Measurements from ENCODE around the gene DNALI1.

DNALI1 gene

GRCh38 chr1:37609002-37609401, 52.3 kb downstream of the DNALI1 start:
- no peak overlapping the region for H3K4me3 ChIP-seq (replicated peaks; ENCODE audit: low read depth, low read length)
- no peak for TF ChIP-seq CTCF (IDR thresholded peaks at IDR 0.05; ENCODE audit: low read length, missing control alignments)
- DNase-seq (ENCODE audit: low read depth): no peak

DNA sequence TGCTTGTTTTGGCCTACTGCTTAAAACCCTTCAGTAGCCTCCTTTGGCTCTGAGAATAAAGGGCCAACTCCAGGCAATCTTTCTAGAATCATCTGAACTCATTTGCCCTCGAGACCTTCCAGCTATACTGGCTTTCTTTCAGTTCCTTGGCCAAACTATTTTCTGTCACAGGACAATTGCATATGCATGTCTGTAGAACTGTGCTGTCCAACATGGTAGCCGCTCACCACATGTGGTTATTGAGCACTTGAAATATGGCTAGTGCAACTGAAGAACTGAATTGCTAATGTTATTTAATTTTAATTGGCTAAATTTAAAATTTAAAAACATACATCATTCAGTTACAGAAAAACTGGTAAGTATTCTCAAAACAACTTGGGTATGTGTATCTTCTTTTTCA, 53.3 kb downstream of the DNALI1 start:
- TF ChIP-seq CTCF (IDR thresholded peaks at IDR 0.05; ENCODE audit: low read length, missing control alignments): no peak
- no peak for DNase-seq (ENCODE audit: low read depth)
- H3K4me3 ChIP-seq (replicated peaks; ENCODE audit: low read depth, low read length): no peak overlapping the region

DNA sequence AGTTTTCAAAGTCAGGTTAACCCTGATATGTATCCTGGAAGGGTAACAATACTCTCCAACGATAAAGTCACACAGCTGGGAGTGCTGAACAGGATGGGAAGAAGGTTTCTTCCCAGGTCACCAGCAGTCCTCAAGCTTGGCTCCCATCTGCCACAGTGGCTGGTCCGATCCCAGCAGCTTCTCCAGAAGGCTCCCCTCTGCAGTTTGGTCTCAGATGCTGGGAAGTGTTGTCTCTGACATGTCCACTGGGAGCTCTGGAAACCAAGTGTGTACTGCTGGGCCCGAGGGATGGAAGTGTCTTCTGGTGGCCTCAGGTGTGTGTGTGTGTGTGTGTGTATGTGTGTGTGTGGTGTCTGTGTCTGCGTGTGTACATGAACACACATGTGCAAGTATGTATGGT, 55.4 kb downstream of the DNALI1 start:
- H3K4me3 ChIP-seq (replicated peaks; ENCODE audit: low read depth, low read length): no peak overlapping the region
- no peak for DNase-seq (ENCODE audit: low read depth)
- TF ChIP-seq CTCF (IDR thresholded peaks at IDR 0.05; ENCODE audit: low read length, missing control alignments): no peak

DNA sequence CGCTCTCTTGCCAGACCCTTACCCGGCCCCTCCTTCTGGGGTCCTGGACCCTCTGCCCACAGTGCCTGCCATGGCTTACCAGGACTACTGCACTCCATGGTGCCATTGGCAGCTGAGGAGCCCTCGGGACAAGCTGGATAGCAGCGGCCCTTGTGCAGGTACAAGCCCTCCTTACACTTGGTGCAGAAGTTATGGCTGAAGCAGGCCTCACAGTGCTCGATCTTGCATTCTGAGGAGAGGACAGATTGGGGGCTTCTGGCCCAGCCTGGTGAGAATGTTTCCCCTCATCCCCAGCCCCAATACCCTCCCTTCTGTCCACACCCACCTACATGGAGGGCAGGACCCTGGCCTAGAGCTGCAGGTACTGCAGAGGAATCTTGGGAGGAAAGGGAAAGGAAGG, 57.4 kb downstream of the DNALI1 start:
- H3K4me3 ChIP-seq (replicated peaks; ENCODE audit: low read depth, low read length): no peak overlapping the region
- TF ChIP-seq CTCF (IDR thresholded peaks at IDR 0.05; ENCODE audit: low read length, missing control alignments): no peak
- no peak for DNase-seq (ENCODE audit: low read depth)

DNA sequence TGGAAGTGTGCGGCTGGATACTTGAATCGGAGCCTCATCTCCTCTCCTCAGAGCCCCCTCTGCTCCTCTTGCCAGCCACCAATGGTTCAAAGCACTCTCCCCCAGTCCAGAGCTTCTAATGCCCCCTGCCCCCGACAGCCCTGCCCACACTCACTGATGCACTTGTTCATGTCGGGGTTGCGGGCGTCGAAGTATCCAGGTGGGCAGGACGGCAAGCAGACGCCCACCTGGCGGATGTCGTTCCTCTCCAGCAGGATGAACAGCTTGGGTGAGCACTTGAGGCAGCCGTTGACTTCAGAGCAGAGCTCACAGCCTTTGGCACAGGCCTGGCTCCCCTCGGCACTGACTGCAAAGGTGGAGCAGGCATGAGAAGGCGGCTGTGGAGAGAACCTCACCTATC, 59.6 kb downstream of the DNALI1 start:
- no peak for TF ChIP-seq CTCF (IDR thresholded peaks at IDR 0.05; ENCODE audit: low read length, missing control alignments)
- DNase-seq (ENCODE audit: low read depth): no peak
- H3K4me3 ChIP-seq (replicated peaks; ENCODE audit: low read depth, low read length): no peak overlapping the region

Measured in fibroblast of pulmonary artery (primary cell).